IMR-90 (cell line): Measurements from ENCODE around the gene DUSP2. TPM values are rescaled to one million over a fixed set of nuclear protein-coding genes. Genes with fewer than 3 reads are reported as not detected.

ENCODE experiments used
- ATAC-seq: fragments of 200-7000 bp; cut with Tn5 transposase; 2 replicates; pipeline ENCODE4 v1.9.1; 2020; ENCODE audit warnings: low read depth, mild to moderate bottlenecking, moderate library complexity
- BruUV-seq: library from RNA; stranded (reverse); fragments of 400-500 nt; replicated peaks from 2 replicates; lab custom pipeline; 2021; lab: Mats Ljungman, UMichigan
- CTCF ChIA-PET: fragments of 300-600 bp; formaldehyde crosslinking; extraction: SDS; loops from one replicate; lab custom pipeline; 2021; ENCODE audit warnings: antibody characterized with exemption; lab: Yijun Ruan, JAX
- POLR2A ChIA-PET: fragments of 300-600 bp; sonication (Branson Sonifier 250); formaldehyde crosslinking; loops from one replicate; lab custom pipeline; 2022; ENCODE audit warnings: antibody characterized with exemption; ENCODE audit not compliant: unreplicated experiment; lab: Charles Lee
- DNase-seq: peaks from one replicate; pipeline ENCODE4 v3.0.0; 2013
- H2AFZ ChIP-seq: replicated peaks from 2 replicates; pipeline ENCODE3; 2013; ENCODE audit warnings: low read length, mild to moderate bottlenecking; ENCODE audit not compliant: poor library complexity
- H2AK5ac ChIP-seq: 2 replicates; pipeline ENCODE4 v1.6.1; 2013; ENCODE audit warnings: low read depth, low read length, inconsistent platforms
- H2AK9ac ChIP-seq: replicated peaks from 2 replicates; pipeline ENCODE3; 2013; ENCODE audit warnings: mild to moderate bottlenecking, low read depth, low read length, moderate library complexity; ENCODE audit not compliant: poor library complexity
- H2BK120ac ChIP-seq: 2 replicates; pipeline ENCODE4 v1.6.1; 2013; ENCODE audit warnings: low read depth, low read length, inconsistent platforms
- H2BK15ac ChIP-seq: 3 replicates; pipeline ENCODE4 v1.6.1; 2013; ENCODE audit warnings: low read depth, low read length, inconsistent platforms
- H2BK20ac ChIP-seq: 2 replicates; pipeline ENCODE4 v1.6.1; 2013; ENCODE audit warnings: low read depth, mild to moderate bottlenecking, inconsistent platforms, low read length, moderate library complexity
- H2BK5ac ChIP-seq: 2 replicates; pipeline ENCODE4 v1.6.1; 2013; ENCODE audit warnings: mild to moderate bottlenecking, low read depth, low read length, inconsistent platforms; ENCODE audit not compliant: poor library complexity, severe bottlenecking
- H3K14ac ChIP-seq: replicated peaks from 2 replicates; pipeline ENCODE4 v1.6.1; 2013; ENCODE audit warnings: low read depth, low read length, inconsistent platforms
- H3K18ac ChIP-seq: 2 replicates; pipeline ENCODE4 v1.6.1; 2013; ENCODE audit warnings: low read depth, low read length, control low read depth
- H3K23ac ChIP-seq: 2 replicates; pipeline ENCODE4 v1.6.1; 2013; ENCODE audit warnings: low read depth, low read length, inconsistent platforms
- H3K27ac ChIP-seq: 2 replicates; pipeline ENCODE4 v1.5.1; 2013; ENCODE audit warnings: mild to moderate bottlenecking, control low read depth, low read length; ENCODE audit not compliant: insufficient read depth
- H3K27me3 ChIP-seq: 2 replicates; pipeline ENCODE4 v1.6.1; 2013; ENCODE audit warnings: low read length; ENCODE audit not compliant: control insufficient read depth, insufficient read depth
- H3K36me3 ChIP-seq: 2 replicates; pipeline ENCODE4 v1.6.1; 2013; ENCODE audit warnings: low read length, mixed read lengths; ENCODE audit not compliant: control insufficient read depth, insufficient read depth
- H3K4ac ChIP-seq: 2 replicates; pipeline ENCODE4 v1.6.1; 2013; ENCODE audit warnings: low read depth, low read length, inconsistent platforms
- H3K4me1 ChIP-seq: 2 replicates; pipeline ENCODE4 v1.6.1; 2013; ENCODE audit warnings: low read length, mixed read lengths; ENCODE audit not compliant: control insufficient read depth, insufficient read depth
- H3K4me2 ChIP-seq: 2 replicates; pipeline ENCODE4 v1.6.1; 2013; ENCODE audit warnings: low read depth, mild to moderate bottlenecking, control low read depth, low read length, moderate library complexity
- H3K4me3 ChIP-seq: 2 replicates; pipeline ENCODE4 v1.5.1; 2013; ENCODE audit warnings: low read depth, mild to moderate bottlenecking, control low read depth, low read length, moderate library complexity; ENCODE audit not compliant: insufficient read depth
- H3K56ac ChIP-seq: 2 replicates; pipeline ENCODE4 v1.6.1; 2013; ENCODE audit warnings: low read length, inconsistent platforms; ENCODE audit not compliant: insufficient read depth; ENCODE audit errors: extremely low read depth
- H3K79me1 ChIP-seq, 2 experiments: 2 replicates each; pipeline ENCODE4 v1.6.1; 2013; ENCODE audit warnings: low read length in 2 of 2, inconsistent platforms in 1 of 2, low read depth in 1 of 2
- H3K9ac ChIP-seq: 2 replicates; pipeline ENCODE4 v1.6.1; 2013; ENCODE audit warnings: low read depth, low read length, control low read depth
- H3K9me1 ChIP-seq: 2 replicates; pipeline ENCODE4 v1.6.1; 2013; ENCODE audit warnings: low read length, inconsistent platforms; ENCODE audit not compliant: insufficient read depth
- H3K9me3 ChIP-seq: 2 replicates; pipeline ENCODE4 v1.6.1; 2013; ENCODE audit warnings: low read length; ENCODE audit not compliant: control insufficient read depth, insufficient read depth
- H4K20me1 ChIP-seq: 2 replicates; pipeline ENCODE4 v1.6.1; 2013; ENCODE audit warnings: low read length, inconsistent platforms; ENCODE audit not compliant: insufficient read depth
- H4K5ac ChIP-seq: 2 replicates; pipeline ENCODE4 v1.6.1; 2013; ENCODE audit warnings: mild to moderate bottlenecking, low read depth, low read length, control low read depth
- H4K8ac ChIP-seq, 2 experiments: 2 replicates each; pipeline ENCODE4 v1.6.1; 2013; ENCODE audit warnings: low read depth in 2 of 2, low read length in 2 of 2, control low read depth in 1 of 2, inconsistent platforms in 1 of 2
- H4K91ac ChIP-seq: 2 replicates; pipeline ENCODE4 v1.6.1; 2013; ENCODE audit warnings: low read depth, low read length, inconsistent platforms; ENCODE audit not compliant: insufficient read depth
- RAD21 ChIP-seq: IDR thresholded peaks from 2 replicates; pipeline ENCODE4 v1.6.1; 2012; ENCODE audit warnings: low read length, improper control_type of control experiment
- RCOR1 ChIP-seq: IDR thresholded peaks from 2 replicates; pipeline ENCODE4 v1.6.1; 2012; ENCODE audit warnings: mild to moderate bottlenecking, low read length, improper control_type of control experiment; ENCODE audit not compliant: insufficient replicate concordance
- RFX5 ChIP-seq: IDR thresholded peaks from 2 replicates; pipeline ENCODE4 v1.8.0; 2012; ENCODE audit warnings: low read depth, mild to moderate bottlenecking, low read length, moderate library complexity
- SMC3 ChIP-seq: fragments of 150-350 bp; IDR thresholded peaks from 2 replicates; pipeline ENCODE4 v1.6.1; 2016; ENCODE audit warnings: low read depth, mild to moderate bottlenecking, antibody characterized with exemption, low read length, moderate library complexity
- WGBS, 2 experiments: methylation state at CpG; one replicate each; pipeline versions ENCODE4 v1.1.5 to v1.1.7; 2013; ENCODE audit warnings: missing lambda C conversion rate in 2 of 2; ENCODE audit not compliant: insufficient read length in 1 of 2; ENCODE audit errors: extremely low coverage in 2 of 2; 5-methylcytosine and 5-hydroxymethylcytosine counted together
- dilution Hi-C: fragments of 300-500 bp; cut with HindIII; formaldehyde crosslinking; loops from one replicate; pipeline ENCODE4 v1.14.3; 2018; ENCODE audit warnings: low sequenced_read_pairs; ENCODE audit not compliant: unreplicated experiment
- in situ Hi-C: fragments of 300-500 bp; cut with MboI; formaldehyde crosslinking; loops from 3 replicates; pipeline ENCODE4 v1.14.3; 2019; ENCODE audit warnings: low sequenced_read_pairs, inconsistent platforms, mixed read lengths
- intact Hi-C: fragments of 100-400 bp; cut with micrococcal nuclease; formaldehyde crosslinking; loops from 2 replicates; pipeline ENCODE4 v1.10.0; 2022
- polyA plus RNA-seq, 3 experiments: library from polyadenylated mRNA; depleted of rRNA; stranded (reverse); fragments of >200 nt; gene quantifications; 2 replicates each; pipeline ENCODE4 v1.2.3, GENCODE V29; 2012; ENCODE audit warnings: low replicate concordance in 1 of 3
- total RNA-seq: library from RNA; depleted of rRNA; stranded (reverse); fragments of >200 nt; gene quantifications from 2 replicates; pipeline ENCODE4 v1.2.3, GENCODE V29; 2012

DUSP2 gene
- total and polyA plus RNA-seq, 2 of the 4 experiments (the other 2 are of a cell fraction), result 1.8 to 3.8 TPM

DNA sequence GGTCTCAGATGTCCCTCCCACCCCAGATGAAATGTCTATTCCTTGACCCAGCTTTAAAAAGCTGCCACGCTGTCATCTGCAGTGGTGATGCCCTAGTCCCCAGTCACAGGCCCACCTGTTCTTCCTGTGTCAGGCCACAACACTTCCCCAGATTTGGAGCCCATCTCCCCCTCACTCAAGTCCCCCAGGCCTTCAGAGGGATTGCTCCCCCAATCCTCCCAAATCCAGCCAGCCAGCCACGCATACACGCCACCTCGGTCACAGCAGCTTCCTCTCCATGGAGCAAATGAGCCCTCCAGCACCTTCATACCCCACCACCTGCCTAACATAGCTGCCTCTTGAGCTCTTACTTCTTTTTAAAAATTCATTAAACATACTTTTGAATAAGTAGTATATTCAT is 14.8 kb downstream of the DUSP2 start:
- Histone ChIP-seq H3K9me1 (no peaks in the 10 kb centered on the region), H3K14ac (no peak overlapping the region), H2BK15ac (no peak overlapping the region), H2BK120ac (no peak overlapping the region), H2AK5ac (no peak overlapping the region), H2BK20ac (no peak overlapping the region), H3K4me3 (no peak overlapping the region), H3K36me3 (no peaks in the 10 kb centered on the region), H3K4me2 (no peak overlapping the region), H4K8ac (no peak overlapping the region), H3K18ac (no peak overlapping the region), H2BK5ac (no peak overlapping the region), H3K27ac (no peak overlapping the region), H4K5ac (no peak overlapping the region), H3K4me1 (no peaks in the 10 kb centered on the region), H3K4ac (no peak overlapping the region), H3K79me1 (no peaks in the 10 kb centered on the region), H2AFZ (no peak overlapping the region), H3K27me3 (peaks cover 53% of the 10 kb centered on the region), H4K20me1 (no peaks in the 10 kb centered on the region; the same call in 1 of the 2 replicates), H3K23ac (no peak overlapping the region), H3K56ac (no peak overlapping the region), H2AK9ac (no peak overlapping the region), H3K9ac (no peak overlapping the region), H3K9me3 (no peaks in the 10 kb centered on the region), H4K91ac (no peak overlapping the region)
- no peak for ATAC-seq
- no peak for TF ChIP-seq RAD21
- no peak for TF ChIP-seq RFX5
- no peak for TF ChIP-seq SMC3
- no peak for TF ChIP-seq RCOR1
- BruUV-seq, result no TSS peak
- POLR2A ChIA-PET, result no interaction called here
- in situ Hi-C loops (loop anchor here (10.0 kb wide), 1 partner anchor 134 kb away; the partner anchor contains the start of genes CIAO1 and TMEM127), intact Hi-C loops (no loop called here), dilution Hi-C loops (no loop called here)
- WGBS, 2 experiments, result 83% methylated on average over 1 of the region's 4 CpGs; no CpG with 5 or more reads in 1 of the 2 experiments
- no peak for DNase-seq
- CTCF ChIA-PET, result interaction anchor here (1.5 kb wide), 1 partner anchor 13 kb away, joined by 5 read pairs; no protein-coding TSS in a partner anchor
